Activated CD4-positive, alpha-beta T cell treated with anti-CD3 and anti-CD28 coated beads, Interleukin-2, amount 50 U/mL, for 48 hours (primary cell): ENCODE results near the gene FLRT1.

Experiments used
- DNase-seq, 2 experiments: peaks; one replicate each; pipeline ENCODE4 v3.0.0-alpha.2; 2020

Gene FLRT1

GRCh38 chr11:64069401-64070313, 33.9 kb downstream of the FLRT1 start:
- DNase-seq = no peak

- no peak for DNase-seq
Observed at GRCh38 chr11:64070314-64070681, 34.6 kb downstream of the FLRT1 start.

DNA sequence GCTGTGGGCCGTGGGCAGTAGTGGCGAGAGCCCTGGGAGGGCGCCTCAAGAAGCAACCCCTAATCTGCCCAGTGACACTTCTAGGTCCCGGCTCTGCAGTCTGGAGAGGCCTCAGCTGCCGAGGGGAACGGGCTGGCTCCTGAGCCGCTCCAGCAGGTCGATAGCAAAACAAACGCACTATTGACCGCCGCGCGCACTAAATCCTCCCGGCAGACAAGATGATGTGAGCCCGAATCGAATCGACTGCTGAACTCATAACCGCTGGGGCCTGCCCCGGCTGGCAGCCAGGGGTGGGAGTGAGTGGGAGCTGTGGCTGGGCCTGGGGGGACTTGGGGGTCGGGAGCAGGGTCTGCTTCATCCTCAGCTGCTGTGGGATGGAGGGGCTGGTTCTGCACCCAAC, 36.1 kb downstream of the FLRT1 start:
- DNase-seq = no peak

DNA sequence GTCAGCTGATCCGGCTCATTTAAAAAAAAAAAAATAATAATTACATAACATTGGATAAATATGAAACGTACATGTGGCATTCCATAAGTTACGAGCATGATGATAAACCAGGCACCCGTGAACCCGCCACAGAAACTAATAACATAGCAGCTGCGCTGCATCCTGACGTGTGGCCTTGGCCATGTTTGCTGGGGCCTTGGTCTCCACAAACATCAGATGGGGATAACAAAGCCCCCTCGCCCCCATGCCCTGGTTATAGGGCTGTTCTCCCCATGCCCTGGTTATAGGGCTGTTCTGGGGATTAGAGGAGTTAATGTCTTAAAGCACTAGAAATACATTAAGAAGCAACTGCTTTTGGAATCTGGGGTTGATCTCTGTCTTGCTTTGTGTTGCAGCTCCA, 36.7 kb downstream of the FLRT1 start:
- no peak for DNase-seq

DNA sequence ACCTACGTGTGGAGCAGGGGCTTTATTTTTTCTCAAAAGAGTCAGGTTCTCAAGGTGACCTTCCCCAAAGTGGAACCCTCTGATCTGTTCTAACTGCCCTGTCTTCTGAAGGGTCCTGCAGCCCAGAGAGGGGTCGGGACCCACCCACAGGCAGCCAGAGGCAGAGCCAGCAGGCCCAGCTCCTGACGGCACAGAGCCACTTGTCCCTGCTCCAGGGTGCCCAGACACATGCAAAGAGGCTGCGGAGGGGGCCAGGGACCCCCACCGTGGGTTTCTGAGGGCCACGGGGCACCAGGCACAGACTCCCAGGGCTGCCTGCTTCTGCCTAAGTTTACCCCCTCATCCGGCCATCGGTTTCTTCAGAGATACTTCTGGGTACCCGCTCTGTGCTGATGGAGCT, 37.1 kb downstream of the FLRT1 start:
- DNase-seq = no peak

DNA sequence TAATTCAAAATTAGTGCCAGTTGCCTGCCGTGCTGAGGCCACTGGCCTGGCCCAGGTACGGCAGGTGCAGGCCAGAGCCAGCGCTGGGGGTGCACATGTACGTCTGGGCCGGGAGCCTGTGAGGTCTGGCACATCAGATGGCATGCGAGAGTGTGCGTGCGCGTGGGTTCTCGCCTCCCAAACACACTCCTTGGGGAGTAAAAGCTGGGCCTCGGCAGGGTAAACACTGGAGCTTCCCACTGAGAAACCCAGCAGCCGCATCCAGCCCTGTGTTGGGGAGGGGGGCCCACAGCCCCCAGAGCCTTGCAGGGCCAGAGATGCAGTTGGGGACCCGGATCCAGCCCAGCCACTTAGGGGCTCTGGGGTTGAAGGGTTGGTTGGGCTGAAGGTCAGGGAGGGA, 37.8 kb downstream of the FLRT1 start:
- no peak for DNase-seq

GRCh38 chr11:64074239-64074638, 38.5 kb downstream of the FLRT1 start:
- peak; percentile 24 to 34 for DNase-seq

DNA sequence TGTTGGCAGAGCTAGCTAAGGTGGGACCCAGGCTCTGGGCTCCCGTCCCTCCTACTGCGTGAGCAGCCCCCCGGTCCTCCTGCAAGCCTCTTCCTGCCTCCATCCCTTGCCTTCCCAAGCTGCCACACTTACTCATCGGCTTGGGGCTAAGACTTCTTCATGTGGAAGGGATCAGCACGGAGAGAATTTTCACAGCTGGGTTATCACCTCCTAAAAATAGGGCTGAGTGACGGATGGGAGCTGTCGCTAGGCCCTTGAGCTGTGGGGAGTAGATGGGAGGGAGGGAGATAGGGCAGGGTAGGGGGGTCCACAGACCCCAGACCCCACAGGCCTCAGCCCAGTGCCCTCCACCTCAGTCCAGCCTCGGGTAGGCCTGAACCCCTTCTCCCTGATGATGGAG, 41.0 kb downstream of the FLRT1 start:
- no peak for DNase-seq

- no peak for DNase-seq
Observed at GRCh38 chr11:64077607-64078006, 41.9 kb downstream of the FLRT1 start.

DNA sequence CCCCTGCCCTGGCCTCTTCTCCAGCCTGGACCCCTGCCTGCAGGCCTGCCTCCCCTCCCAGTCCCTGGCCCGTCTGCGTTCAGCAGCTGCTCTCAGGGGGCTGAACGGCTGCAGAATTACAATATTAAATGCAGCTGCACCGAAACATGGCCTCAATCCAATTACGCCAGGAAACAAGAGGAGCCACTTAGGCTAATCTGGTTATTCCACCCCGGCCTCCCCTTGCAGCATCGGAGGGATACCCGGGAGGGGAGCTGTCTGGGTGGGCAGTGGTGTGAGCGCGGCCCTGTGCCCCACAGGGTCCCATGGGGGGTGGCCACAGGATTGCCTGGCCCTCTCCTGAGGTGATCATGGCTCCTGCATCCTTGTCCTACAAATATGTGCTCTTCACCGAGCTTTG, 42.6 kb downstream of the FLRT1 start:
- DNase-seq = no peak

- DNase-seq = no peak
Observed at GRCh38 chr11:64078905-64079304, 43.2 kb downstream of the FLRT1 start.

DNA sequence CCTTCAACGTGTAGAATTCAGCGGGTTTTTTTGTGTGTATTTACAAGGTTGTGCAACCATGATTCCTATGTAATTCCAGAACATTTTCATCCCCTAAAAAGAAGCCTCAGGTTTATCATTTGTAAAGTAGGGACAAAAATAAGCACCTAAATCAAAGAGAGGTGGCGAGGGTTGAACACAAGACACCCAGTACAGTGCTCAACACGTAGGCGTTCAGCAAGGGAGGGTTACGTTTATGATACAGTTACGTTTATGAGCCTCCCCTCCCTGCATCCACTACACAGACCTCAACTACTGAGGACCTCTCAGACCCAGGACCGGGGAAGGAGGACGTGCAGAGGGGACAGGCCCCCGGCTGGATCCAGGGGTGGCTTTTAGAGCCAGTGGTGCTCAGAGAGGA, 44.7 kb downstream of the FLRT1 start:
- no peak for DNase-seq

GRCh38 chr11:64081745-64082442, 46.2 kb downstream of the FLRT1 start:
- no peak for DNase-seq

- DNase-seq = no peak
Observed at GRCh38 chr11:64083398-64084080, 47.8 kb downstream of the FLRT1 start.

DNA sequence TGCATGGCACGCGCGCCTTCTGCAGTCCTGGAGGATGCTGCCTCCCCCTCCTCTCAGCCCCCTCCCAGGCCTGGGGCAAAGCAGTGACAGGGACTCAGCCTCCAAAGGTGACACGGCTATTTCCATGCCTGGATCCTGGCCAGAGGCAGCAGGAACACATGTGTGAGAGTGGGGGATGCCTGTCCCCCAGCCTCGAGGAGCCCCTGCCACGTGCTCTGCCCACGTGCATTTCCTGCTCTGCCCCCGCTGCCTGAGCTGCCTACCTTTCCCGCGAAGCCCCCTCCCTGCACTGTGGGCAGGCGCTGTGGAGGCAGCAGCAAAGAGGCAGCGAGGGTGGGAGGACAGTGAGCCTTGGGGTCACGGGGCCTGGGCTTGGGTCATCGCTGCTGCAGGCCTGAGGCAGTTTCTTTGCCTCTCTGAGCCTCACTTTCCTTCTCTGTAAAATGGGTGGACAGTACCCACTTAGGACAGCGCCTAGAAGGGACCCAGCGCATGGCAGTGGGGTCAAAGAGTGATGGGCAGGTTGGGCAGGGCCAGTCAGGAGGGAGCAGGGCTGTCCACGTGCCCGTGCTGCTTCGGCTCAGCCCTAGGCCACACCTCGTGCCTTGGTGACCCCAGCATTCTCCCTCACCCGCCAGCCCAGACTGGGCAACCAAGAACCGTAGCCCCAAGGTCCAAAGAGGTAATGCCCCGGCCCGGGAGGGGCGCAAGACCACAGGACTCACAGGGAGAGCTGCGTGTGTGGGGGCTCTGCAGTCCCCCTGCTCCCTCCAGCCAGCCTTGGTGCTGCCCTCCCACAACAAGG, 48.6 kb downstream of the FLRT1 start:
- DNase-seq = no peak

DNA sequence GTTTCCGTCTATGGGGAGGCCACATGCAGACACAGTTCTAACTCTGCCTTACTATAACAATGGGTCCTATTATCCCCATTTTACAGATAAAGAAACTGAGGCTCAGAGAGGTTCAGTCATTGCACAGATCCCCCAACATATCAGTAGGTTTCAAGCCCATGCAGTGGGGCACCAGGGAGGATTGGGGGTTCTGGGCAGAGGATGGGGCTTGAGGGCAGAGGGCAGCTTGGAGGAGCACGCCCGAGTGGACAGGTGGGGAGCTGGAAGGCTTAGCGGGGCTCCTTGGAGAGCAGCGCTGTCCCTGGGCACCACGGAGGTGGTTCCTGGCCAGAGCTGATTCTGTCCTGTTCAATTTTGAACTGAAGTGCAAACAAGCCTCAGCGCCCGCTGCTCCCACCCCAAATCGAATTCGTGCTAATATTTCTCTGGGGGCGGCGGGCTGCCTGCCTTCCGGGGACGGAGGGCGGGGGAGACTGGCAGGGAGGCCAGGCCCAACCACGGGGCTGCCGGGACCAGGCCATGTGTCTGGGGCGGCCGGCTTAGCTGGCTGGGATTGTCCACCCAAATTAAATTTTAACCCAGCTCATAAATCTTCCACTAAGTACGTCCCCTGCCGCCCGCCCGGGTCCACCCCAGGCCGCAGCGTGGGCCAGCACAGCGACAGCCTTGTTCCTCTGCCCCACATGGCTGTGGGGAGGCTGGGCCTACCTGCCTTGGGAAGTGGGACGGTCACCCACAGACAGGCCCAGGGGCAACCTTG, 49.4 kb downstream of the FLRT1 start:
- no peak for DNase-seq
